ENCODE results near the gene NHLRC1. TPM values are rescaled to one million over a fixed set of nuclear protein-coding genes. Genes with fewer than 3 reads are reported as not detected.

NHLRC1 gene
- total RNA-seq, 1 donor from 2014 or later = 0.72 TPM

DNA sequence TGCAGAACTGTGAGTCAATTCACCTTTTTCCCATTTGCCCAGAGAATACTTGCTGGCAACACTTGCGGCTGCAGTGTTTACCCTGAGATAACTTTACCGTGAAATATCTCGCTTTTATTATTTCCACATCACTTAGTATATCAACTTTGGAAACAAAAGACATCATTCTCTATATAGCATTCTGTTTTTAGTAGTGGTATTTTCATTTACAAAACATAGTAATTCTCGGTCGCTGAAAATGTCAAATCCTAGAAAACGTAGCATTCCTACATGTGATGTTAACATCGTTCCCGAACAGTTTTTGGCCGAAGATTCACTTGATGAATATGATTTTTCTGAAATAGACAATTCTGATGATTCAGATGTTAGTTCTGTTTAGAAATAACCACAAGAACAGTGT, 52.0 kb downstream of the NHLRC1 start:
- H3K9me3 Mint-ChIP-seq = peaks cover 9% of the 10 kb centered on the region
- H3K27ac Mint-ChIP-seq (ENCODE audit: unreplicated experiment) = no peak overlapping the region
- H3K36me3 Mint-ChIP-seq (ENCODE audit: low read depth) = no peaks in the 10 kb centered on the region
- no peak overlapping the region for H3K4me3 Mint-ChIP-seq
- TF ChIP-seq, protein P1, sequence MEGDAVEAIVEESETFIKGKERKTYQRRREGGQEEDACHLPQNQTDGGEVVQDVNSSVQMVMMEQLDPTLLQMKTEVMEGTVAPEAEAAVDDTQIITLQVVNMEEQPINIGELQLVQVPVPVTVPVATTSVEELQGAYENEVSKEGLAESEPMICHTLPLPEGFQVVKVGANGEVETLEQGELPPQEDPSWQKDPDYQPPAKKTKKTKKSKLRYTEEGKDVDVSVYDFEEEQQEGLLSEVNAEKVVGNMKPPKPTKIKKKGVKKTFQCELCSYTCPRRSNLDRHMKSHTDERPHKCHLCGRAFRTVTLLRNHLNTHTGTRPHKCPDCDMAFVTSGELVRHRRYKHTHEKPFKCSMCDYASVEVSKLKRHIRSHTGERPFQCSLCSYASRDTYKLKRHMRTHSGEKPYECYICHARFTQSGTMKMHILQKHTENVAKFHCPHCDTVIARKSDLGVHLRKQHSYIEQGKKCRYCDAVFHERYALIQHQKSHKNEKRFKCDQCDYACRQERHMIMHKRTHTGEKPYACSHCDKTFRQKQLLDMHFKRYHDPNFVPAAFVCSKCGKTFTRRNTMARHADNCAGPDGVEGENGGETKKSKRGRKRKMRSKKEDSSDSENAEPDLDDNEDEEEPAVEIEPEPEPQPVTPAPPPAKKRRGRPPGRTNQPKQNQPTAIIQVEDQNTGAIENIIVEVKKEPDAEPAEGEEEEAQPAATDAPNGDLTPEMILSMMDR (conservative IDR thresholded peaks at IDR 0.05) = no peak
- H3K27me3 Mint-ChIP-seq (ENCODE audit: low read depth) = no peaks in the 10 kb centered on the region
- DNase-seq (ENCODE audit: low read depth, low spot score) = no peak
- H3K4me1 Mint-ChIP-seq = no peaks in the 10 kb centered on the region

Other genes starting within 250 kb of the NHLRC1 start
- gene KIF13A, start 135.0 kb downstream of the NHLRC1 start, total RNA-seq = 34.4 TPM in 2 replicates
- gene TPMT, start 32.4 kb upstream of the NHLRC1 start, total RNA-seq = 7.5 and 8.8 TPM in 2 replicates
- 21.5 and 21.6 TPM in 2 replicates for gene KDM1B, start 32.7 kb upstream of the NHLRC1 start, total RNA-seq
- gene DEK, start 141.9 kb upstream of the NHLRC1 start, total RNA-seq = 207 and 221 TPM in 2 replicates